GM08714 (cell line): ENCODE data around the gene TARM1.

Source experiments
- H3K4me3 ChIP-seq: fragments of 200-500 bp; sonication (Bioruptor generic); 2 replicates; pipeline ENCODE4 v1.5.1; 2014; ENCODE audit warnings: mild to moderate bottlenecking, low read length, inconsistent platforms
- ZNF274 ChIP-seq: IDR thresholded peaks from 2 replicates; pipeline ENCODE4 v1.6.1; 2012; ENCODE audit warnings: mild to moderate bottlenecking, low read depth, low read length

Gene TARM1

DNA sequence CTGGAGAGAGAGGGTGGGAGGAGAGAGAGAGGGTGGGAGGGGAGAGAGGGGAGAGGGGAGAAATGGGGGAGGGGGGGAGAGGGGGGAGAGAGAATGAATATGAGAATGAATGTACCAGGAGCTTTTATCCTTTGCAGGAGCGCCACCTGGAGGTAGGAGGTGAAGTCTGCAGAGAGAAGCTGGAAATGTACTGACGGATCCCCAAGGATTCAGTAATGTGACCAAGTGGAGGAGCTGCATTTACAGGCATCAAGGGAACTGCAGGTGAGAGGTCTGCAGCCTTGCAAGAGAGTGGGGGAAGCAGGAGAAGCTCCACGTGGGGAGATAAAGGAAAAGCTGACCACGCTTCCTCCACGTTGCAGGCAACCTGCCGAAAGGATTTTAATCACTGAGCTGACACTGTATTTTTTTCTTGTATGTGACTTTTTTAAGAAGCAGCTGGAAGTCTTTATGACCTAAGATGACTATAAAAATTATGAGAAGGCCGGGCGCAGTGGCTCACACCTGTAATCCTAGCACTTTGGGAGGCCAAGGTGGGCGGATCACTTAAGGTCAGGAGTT lies 51.2 kb downstream of the TARM1 start:
- no peak for TF ChIP-seq ZNF274
- no peak overlapping the region for H3K4me3 ChIP-seq

DNA sequence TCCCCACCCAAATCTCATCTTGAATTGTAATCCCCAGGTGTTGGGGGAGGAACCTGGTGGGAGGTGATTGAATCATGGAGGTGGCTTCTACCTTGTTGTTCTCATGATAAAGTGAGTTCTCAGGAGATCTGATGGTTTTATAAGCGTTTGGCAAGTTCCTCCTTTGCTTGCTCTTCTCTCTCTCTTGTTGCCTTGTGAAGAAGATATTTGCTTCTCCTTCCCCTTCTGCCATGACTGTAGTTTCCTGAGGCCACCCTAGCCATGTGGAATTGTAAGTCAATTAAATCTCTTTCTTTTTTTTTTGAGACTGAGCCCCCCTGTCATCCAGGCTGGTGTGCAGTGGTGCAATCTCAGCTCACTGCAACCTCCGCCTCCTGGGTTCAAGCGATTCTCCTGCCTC lies 51.9 kb downstream of the TARM1 start:
- H3K4me3 ChIP-seq, result no peak overlapping the region
- no peak for TF ChIP-seq ZNF274

DNA sequence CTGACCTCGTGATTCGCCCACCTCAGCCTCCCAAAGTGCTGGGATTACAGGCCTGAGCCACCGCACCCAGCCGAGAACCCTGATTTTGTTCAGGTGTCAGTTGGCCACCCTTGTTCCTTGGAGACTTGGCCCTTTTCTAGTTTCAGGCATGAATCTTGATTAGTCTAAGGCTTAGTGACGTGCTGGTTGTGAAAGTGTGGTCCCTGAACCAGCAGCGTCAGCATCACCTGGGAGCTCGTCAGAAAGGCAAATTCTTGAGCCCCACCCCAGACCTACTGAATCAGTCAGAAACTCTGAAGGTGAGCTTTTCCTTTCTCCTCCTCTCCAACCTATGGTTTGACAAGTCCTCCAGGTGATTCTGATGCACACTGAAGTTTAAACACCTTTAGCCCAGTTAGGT lies 54.5 kb downstream of the TARM1 start:
- no peak for TF ChIP-seq ZNF274
- H3K4me3 ChIP-seq, result no peak overlapping the region

- TF ChIP-seq ZNF274, result no peak
- no peak overlapping the region for H3K4me3 ChIP-seq
These were observed 56.5 kb downstream of the TARM1 start for GRCh38 chr19:54024660-54025059.

- no peak for TF ChIP-seq ZNF274
- H3K4me3 ChIP-seq, result no peak overlapping the region
These were observed 58.0 kb downstream of the TARM1 start for GRCh38 chr19:54023191-54023590.

DNA sequence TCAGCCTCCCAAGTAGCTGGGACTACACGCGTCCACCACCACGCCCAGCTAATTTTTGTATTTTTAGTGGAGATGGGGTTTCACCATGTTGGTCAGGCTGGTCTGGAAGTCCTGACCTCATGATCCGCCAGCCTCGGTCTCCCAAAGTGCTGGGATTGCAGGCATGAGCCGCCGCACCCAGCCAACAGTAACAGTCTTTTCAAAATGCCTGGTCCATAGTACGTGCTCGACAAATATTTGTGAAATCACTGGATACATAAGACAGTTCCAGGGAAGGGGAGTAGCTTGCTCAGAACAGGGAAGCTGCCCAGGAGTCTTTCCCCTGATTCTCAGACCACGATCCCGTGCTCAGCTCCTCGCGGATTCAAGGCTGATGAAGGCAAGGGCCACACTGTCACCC lies 59.2 kb downstream of the TARM1 start:
- H3K4me3 ChIP-seq, result no peak overlapping the region
- TF ChIP-seq ZNF274, result no peak

- no peak overlapping the region for H3K4me3 ChIP-seq
- TF ChIP-seq ZNF274, result no peak
These were observed 59.8 kb downstream of the TARM1 start for GRCh38 chr19:54021363-54021762.
